Neural cell (in vitro differentiated cells): ENCODE measurements around the gene CHAC2.

Experiments
- EP300 ChIP-seq: fragments of 450-650 bp; conservative IDR thresholded peaks from 2 replicates; pipeline ENCODE4 v1.6.1; 2014; ENCODE audit warnings: antibody characterized with exemption, mild to moderate bottlenecking, moderate library complexity; ENCODE audit not compliant: poor library complexity, severe bottlenecking
- EZH2 ChIP-seq: fragments of 200-600, 300-800 bp; shearing (Covaris generic), sonication (generic); IDR thresholded peaks from 2 replicates; pipeline ENCODE4 v1.6.1; 2014; ENCODE audit warnings: antibody characterized with exemption, low read length, borderline replicate concordance, mild to moderate bottlenecking; ENCODE audit not compliant: insufficient read depth, poor library complexity, severe bottlenecking
- MXI1 ChIP-seq: fragments of 450-650 bp; conservative IDR thresholded peaks from 2 replicates; pipeline ENCODE4 v1.6.1; 2014; ENCODE audit warnings: antibody characterized with exemption, mild to moderate bottlenecking; ENCODE audit not compliant: poor library complexity, severe bottlenecking
- POLR2AphosphoS5 ChIP-seq: IDR thresholded peaks from 2 replicates; pipeline ENCODE4 v1.6.1; 2012
- RAD21 ChIP-seq: fragments of 450-650 bp; conservative IDR thresholded peaks from 2 replicates; pipeline ENCODE4 v1.6.1; 2014; ENCODE audit warnings: antibody characterized with exemption, mild to moderate bottlenecking, moderate library complexity
- TAF1 ChIP-seq: IDR thresholded peaks from 2 replicates; pipeline ENCODE4 v1.6.1; 2012; ENCODE audit warnings: low read depth
- TF ChIP-seq, protein P1 (sequence below): fragments of 450-650 bp; IDR thresholded peaks from 2 replicates; pipeline ENCODE4 v1.5.1; 2014; ENCODE audit warnings: antibody characterized with exemption, mild to moderate bottlenecking, moderate library complexity; ENCODE audit not compliant: poor library complexity, severe bottlenecking

DNA sequence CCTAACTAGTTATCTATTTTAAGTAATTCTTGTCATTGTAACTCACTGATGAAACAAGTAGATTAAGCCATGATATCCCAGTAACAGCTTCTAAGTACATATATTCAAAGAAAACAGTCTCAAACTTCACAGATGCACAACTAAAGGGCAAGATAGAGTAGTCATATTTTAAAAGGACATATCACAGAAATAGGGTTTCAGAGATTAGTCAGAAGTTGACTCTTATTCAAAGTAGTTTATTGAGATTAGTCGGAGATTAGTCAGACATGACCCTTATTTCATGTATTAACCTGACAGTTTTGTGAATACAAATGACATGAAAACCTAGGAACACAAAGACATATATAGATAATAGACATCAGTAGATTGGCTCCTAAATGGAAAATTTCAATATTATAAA, 15.9 kb upstream of the CHAC2 start:
- TF ChIP-seq, protein P1, sequence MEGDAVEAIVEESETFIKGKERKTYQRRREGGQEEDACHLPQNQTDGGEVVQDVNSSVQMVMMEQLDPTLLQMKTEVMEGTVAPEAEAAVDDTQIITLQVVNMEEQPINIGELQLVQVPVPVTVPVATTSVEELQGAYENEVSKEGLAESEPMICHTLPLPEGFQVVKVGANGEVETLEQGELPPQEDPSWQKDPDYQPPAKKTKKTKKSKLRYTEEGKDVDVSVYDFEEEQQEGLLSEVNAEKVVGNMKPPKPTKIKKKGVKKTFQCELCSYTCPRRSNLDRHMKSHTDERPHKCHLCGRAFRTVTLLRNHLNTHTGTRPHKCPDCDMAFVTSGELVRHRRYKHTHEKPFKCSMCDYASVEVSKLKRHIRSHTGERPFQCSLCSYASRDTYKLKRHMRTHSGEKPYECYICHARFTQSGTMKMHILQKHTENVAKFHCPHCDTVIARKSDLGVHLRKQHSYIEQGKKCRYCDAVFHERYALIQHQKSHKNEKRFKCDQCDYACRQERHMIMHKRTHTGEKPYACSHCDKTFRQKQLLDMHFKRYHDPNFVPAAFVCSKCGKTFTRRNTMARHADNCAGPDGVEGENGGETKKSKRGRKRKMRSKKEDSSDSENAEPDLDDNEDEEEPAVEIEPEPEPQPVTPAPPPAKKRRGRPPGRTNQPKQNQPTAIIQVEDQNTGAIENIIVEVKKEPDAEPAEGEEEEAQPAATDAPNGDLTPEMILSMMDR: no peak
- TF ChIP-seq EP300 (no peak), POLR2AphosphoS5 (no peak), EZH2 (no peak), RAD21 (no peak), MXI1 (no peak), TAF1 (no peak)
